Mesenchymal stem cell (in vitro differentiated cells and primary cell): ENCODE data around the gene RNASE11.
A peak's percentile ranks its signal among the peaks of the same experiment; 100 is the strongest.
"Not testable (repeated sequence)": the region's sequence is repeated elsewhere in the genome, so short reads cannot be mapped to it uniquely, and the experiment has no call there.

Experiments
- DNase-seq: peaks from one replicate; pipeline ENCODE4 v3.0.0-alpha.2; 2013
- H2AFZ ChIP-seq: one replicate; pipeline ENCODE4 v1.6.1; 2013; ENCODE audit warnings: low read depth, mild to moderate bottlenecking, control low read depth, inconsistent platforms, low read length, moderate library complexity
- H2AK5ac ChIP-seq: 2 replicates; pipeline ENCODE4 v1.6.1; 2013; ENCODE audit warnings: low read length, moderate library complexity, mild to moderate bottlenecking, inconsistent platforms; ENCODE audit not compliant: severe bottlenecking
- H2BK120ac ChIP-seq: one replicate; pipeline ENCODE4 v1.6.1; 2013; ENCODE audit warnings: low read depth, mild to moderate bottlenecking, inconsistent platforms, low read length, moderate library complexity
- H2BK12ac ChIP-seq, 2 experiments: one replicate each; pipeline ENCODE4 v1.6.1; 2013; ENCODE audit warnings: inconsistent platforms in 2 of 2, low read length in 2 of 2, mild to moderate bottlenecking in 2 of 2, moderate library complexity in 2 of 2, control low read depth in 1 of 2
- H2BK15ac ChIP-seq: one replicate; pipeline ENCODE4 v1.6.1; 2013; ENCODE audit warnings: mild to moderate bottlenecking, low read depth, inconsistent platforms; ENCODE audit not compliant: poor library complexity, severe bottlenecking
- H2BK5ac ChIP-seq: 2 replicates; pipeline ENCODE4 v1.6.1; 2013; ENCODE audit warnings: low read depth, mild to moderate bottlenecking, low read length, control low read depth, inconsistent platforms; ENCODE audit not compliant: poor library complexity, severe bottlenecking
- H3K14ac ChIP-seq, 2 experiments: one replicate each; pipeline ENCODE4 v1.6.1; 2013; ENCODE audit warnings: inconsistent platforms in 2 of 2, low read length in 2 of 2, control low read depth in 1 of 2, mild to moderate bottlenecking in 1 of 2, moderate library complexity in 1 of 2
- H3K18ac ChIP-seq, 2 experiments: one replicate each; pipeline ENCODE4 v1.6.1; 2013; ENCODE audit warnings: inconsistent platforms in 2 of 2, low read length in 2 of 2, control low read depth in 1 of 2, low read depth in 1 of 2, mild to moderate bottlenecking in 1 of 2
- H3K23ac ChIP-seq, 2 experiments: one replicate each; pipeline ENCODE4 v1.6.1; 2013; ENCODE audit warnings: inconsistent platforms in 2 of 2, low read length in 2 of 2, mild to moderate bottlenecking in 2 of 2, moderate library complexity in 2 of 2, control low read depth in 1 of 2
- H3K27ac ChIP-seq: 2 replicates; pipeline ENCODE4 v1.5.1; 2013; ENCODE audit warnings: mild to moderate bottlenecking, moderate library complexity, low read length, control low read depth, inconsistent platforms; ENCODE audit not compliant: poor library complexity, severe bottlenecking
- H3K27me3 ChIP-seq, 2 experiments: 2 replicates each; pipeline versions ENCODE4 v1.6.1 to v1.7.0; 2013; ENCODE audit warnings: low read length in 2 of 2, mild to moderate bottlenecking in 2 of 2, moderate library complexity in 2 of 2, control low read depth in 1 of 2, inconsistent platforms in 1 of 2; ENCODE audit not compliant: control insufficient read depth in 1 of 2, insufficient read depth in 1 of 2
- H3K36me3 ChIP-seq, 2 experiments: 2 replicates each; pipeline versions ENCODE4 v1.6.1 to v1.7.0; 2013; ENCODE audit warnings: low read length in 2 of 2, control low read depth in 1 of 2, inconsistent platforms in 1 of 2, low read depth in 1 of 2, mild to moderate bottlenecking in 1 of 2; ENCODE audit not compliant: insufficient read depth in 2 of 2, control insufficient read depth in 1 of 2
- H3K4ac ChIP-seq, 2 experiments: one replicate each; pipeline ENCODE4 v1.6.1; 2013; ENCODE audit warnings: inconsistent platforms in 2 of 2, low read length in 2 of 2, mild to moderate bottlenecking in 2 of 2, moderate library complexity in 2 of 2, control low read depth in 1 of 2, low read depth in 1 of 2
- H3K4me1 ChIP-seq: 2 replicates; pipeline ENCODE4 v1.6.1; 2013; ENCODE audit warnings: low read depth, low read length, control low read depth; ENCODE audit not compliant: control insufficient read depth, insufficient read depth
- H3K4me2 ChIP-seq: 2 replicates; pipeline ENCODE4 v1.6.1; 2013; ENCODE audit warnings: low read length, mild to moderate bottlenecking, inconsistent platforms; ENCODE audit not compliant: poor library complexity, severe bottlenecking
- H3K4me3 ChIP-seq, 2 experiments: 2 replicates each; pipeline versions ENCODE4 v1.5.1 to v1.7.0; 2013; ENCODE audit warnings: low read length in 2 of 2, mild to moderate bottlenecking in 2 of 2, control low read depth in 1 of 2, low read depth in 1 of 2; ENCODE audit not compliant: insufficient read depth in 1 of 2
- H3K79me1 ChIP-seq: replicated peaks from 2 replicates; pipeline ENCODE4 v1.6.1; 2013; ENCODE audit warnings: mild to moderate bottlenecking, control low read depth, low read length, inconsistent platforms; ENCODE audit not compliant: poor library complexity, severe bottlenecking
- H3K9ac ChIP-seq: 2 replicates; pipeline ENCODE4 v1.7.0; 2013; ENCODE audit warnings: mild to moderate bottlenecking, low read length, moderate library complexity
- H3K9me3 ChIP-seq: 2 replicates; pipeline ENCODE4 v1.7.0; 2013; ENCODE audit warnings: mild to moderate bottlenecking, low read length; ENCODE audit not compliant: control insufficient read depth
- H4K8ac ChIP-seq: one replicate; pipeline ENCODE4 v1.6.1; 2013; ENCODE audit warnings: inconsistent platforms, mild to moderate bottlenecking, low read length, moderate library complexity
- H4K91ac ChIP-seq: one replicate; pipeline ENCODE4 v1.6.1; 2013; ENCODE audit warnings: mild to moderate bottlenecking, low read length, inconsistent platforms
- WGBS: methylation state at CpG from one replicate; pipeline ENCODE4 v1.1.7; 2013; ENCODE audit warnings: mixed read lengths; 5-methylcytosine and 5-hydroxymethylcytosine counted together

Gene RNASE11

GRCh38 chr14:20569066-20569465 is 18.7 kb downstream of the RNASE11 start:
- peaks cover 20% of the 10 kb centered on the region for H3K9me3 ChIP-seq
- no peak overlapping the region for H3K9ac ChIP-seq
- H3K23ac ChIP-seq, result no peak overlapping the region
- H2BK120ac ChIP-seq, result no peak overlapping the region
- no peaks in the 10 kb centered on the region for H3K27me3 ChIP-seq
- H3K4me2 ChIP-seq, result no peak overlapping the region
- H2BK12ac ChIP-seq, result no peak overlapping the region
- H3K36me3 ChIP-seq, result no peaks in the 10 kb centered on the region
- no peak overlapping the region for H3K18ac ChIP-seq
- H2AFZ ChIP-seq, result no peak overlapping the region
- H3K14ac ChIP-seq, result no peak overlapping the region
- no peak overlapping the region for H2BK15ac ChIP-seq
- no peak for DNase-seq
- no peaks in the 10 kb centered on the region for H3K79me1 ChIP-seq
- no peak overlapping the region for H4K91ac ChIP-seq
- H3K27ac ChIP-seq, result no peak overlapping the region
- no peaks in the 10 kb centered on the region for H3K4me1 ChIP-seq
- H4K8ac ChIP-seq, result no peak overlapping the region
- H3K4ac ChIP-seq, result no peak overlapping the region
- H2BK5ac ChIP-seq, result no peak overlapping the region
- no peak overlapping the region for H2AK5ac ChIP-seq
- no peak overlapping the region for H3K4me3 ChIP-seq

DNA sequence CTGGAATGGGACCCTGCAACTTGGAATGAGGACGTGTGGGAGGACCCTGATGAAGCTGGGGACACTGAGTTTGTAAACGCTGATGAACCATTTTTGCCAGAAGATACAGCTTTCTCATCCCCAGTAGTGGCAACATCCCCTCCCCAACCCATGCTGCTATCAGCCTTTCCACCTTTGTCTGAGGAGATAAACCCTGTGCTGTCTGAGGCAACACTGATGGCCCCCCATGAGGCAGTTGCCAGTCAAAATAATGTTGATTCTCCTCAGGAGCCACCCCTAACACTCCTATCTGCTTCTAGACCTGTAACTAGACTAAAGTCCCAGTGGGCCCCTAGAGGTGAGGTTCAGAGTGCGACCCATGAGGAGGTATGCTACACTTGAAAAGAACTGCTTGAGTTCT is 19.4 kb downstream of the RNASE11 start:
- no peak overlapping the region for H2BK5ac ChIP-seq
- H3K36me3 ChIP-seq, result no peaks in the 10 kb centered on the region
- H3K9ac ChIP-seq, result no peak overlapping the region
- H3K23ac ChIP-seq, result no peak overlapping the region
- peaks cover 0 to 4% of the 10 kb centered on the region in 2 experiments for H3K27me3 ChIP-seq
- H4K91ac ChIP-seq, result no peak overlapping the region
- no peak overlapping the region for H2AFZ ChIP-seq
- no peaks in the 10 kb centered on the region for H3K79me1 ChIP-seq
- H3K4me3 ChIP-seq, result no peak overlapping the region
- H2BK12ac ChIP-seq, result no peak overlapping the region
- H2AK5ac ChIP-seq, result no peak overlapping the region
- no peak overlapping the region for H3K27ac ChIP-seq
- no peak overlapping the region for H4K8ac ChIP-seq
- DNase-seq, result no peak
- H3K9me3 ChIP-seq, result peaks cover 20% of the 10 kb centered on the region
- H2BK120ac ChIP-seq, result no peak overlapping the region
- H3K4ac ChIP-seq, result no peak overlapping the region
- H3K4me2 ChIP-seq, result no peak overlapping the region
- no peak overlapping the region for H2BK15ac ChIP-seq
- no peak overlapping the region for H3K18ac ChIP-seq
- WGBS, result 64% methylated on average over 3 of the region's 3 CpGs
- no peak overlapping the region for H3K14ac ChIP-seq
- H3K4me1 ChIP-seq, result no peaks in the 10 kb centered on the region

- Histone ChIP-seq H3K27me3 (peaks cover 0 to 13% of the 10 kb centered on the region in 2 experiments), H3K9me3 (peaks cover 20% of the 10 kb centered on the region)
- not testable (repeated sequence) for H2BK5ac ChIP-seq, H3K4me2 ChIP-seq, H3K23ac ChIP-seq, H3K4ac ChIP-seq, H4K91ac ChIP-seq, H2AFZ ChIP-seq, DNase-seq, H2BK120ac ChIP-seq, H3K9ac ChIP-seq, H2AK5ac ChIP-seq, H3K18ac ChIP-seq, H3K14ac ChIP-seq, H4K8ac ChIP-seq, H2BK12ac ChIP-seq, H3K27ac ChIP-seq, H3K4me1 ChIP-seq, H2BK15ac ChIP-seq, H3K36me3 ChIP-seq, H3K79me1 ChIP-seq, H3K4me3 ChIP-seq
- WGBS, result 54% methylated on average over 1 of the region's 1 CpG
These were observed 20.6 kb downstream of the RNASE11 start for GRCh38 chr14:20567199-20567598.

GRCh38 chr14:20564501-20564997 is 23.3 kb downstream of the RNASE11 start:
- Histone ChIP-seq H2AK5ac (no peak overlapping the region), H3K4ac (no peak overlapping the region), H2BK120ac (no peak overlapping the region), H2BK5ac (no peak overlapping the region), H3K27me3 (peaks cover 0 to 13% of the 10 kb centered on the region in 2 experiments), H4K91ac (no peak overlapping the region), H3K79me1 (no peaks in the 10 kb centered on the region), H2AFZ (no peak overlapping the region), H3K23ac (no peak overlapping the region), H2BK15ac (no peak overlapping the region), H3K4me1 (no peaks in the 10 kb centered on the region), H4K8ac (peak overlapping the region; percentile 41), H3K18ac (no peak overlapping the region), H3K14ac (no peak overlapping the region), H3K36me3 (no peaks in the 10 kb centered on the region), H3K27ac (no peak overlapping the region), H3K4me2 (no peak overlapping the region), H2BK12ac (no peak overlapping the region), H3K9ac (no peak overlapping the region), H3K4me3 (no peak overlapping the region), H3K9me3 (peaks cover 18% of the 10 kb centered on the region)
- 66% methylated on average over 2 of the region's 2 CpGs for WGBS
- no peak for DNase-seq
